ENCODE measurements around the gene ZBP1. TPM values are rescaled to one million over a fixed set of nuclear protein-coding genes. Genes with fewer than 3 reads are reported as not detected.
A peak's percentile ranks its signal among the peaks of the same experiment; 100 is the strongest.

ZBP1 gene
- polyA plus RNA-seq, 4 donors: 0.37 to 2.7 (median 1.6) TPM

GRCh38 chr20:57660181-57660921 is 40.1 kb upstream of the ZBP1 start:
- H3K36me3 ChIP-seq (ENCODE audit: control insufficient read depth in 3 of 3, insufficient read depth in 2 of 3, low read depth in 1 of 3, low read length in 3 of 3): peaks cover 0 to 33% (median 0%) of the 10 kb centered on the region in 3 donors
- FAIRE-seq (no peak), DNase-seq (no peak)
- no peaks in the 10 kb centered on the region for H3K4me1 ChIP-seq (ENCODE audit: control insufficient read depth in 3 of 3, insufficient read depth in 2 of 3, low read depth in 1 of 3, low read length in 2 of 3)
- no peaks in the 10 kb centered on the region for H3K27me3 ChIP-seq (ENCODE audit: control insufficient read depth in 3 of 3, insufficient read depth in 3 of 3, low read length in 3 of 3)
- H3K4me3 ChIP-seq (ENCODE audit: low read depth in 1 of 3, low read length in 3 of 3): no peak overlapping the region
- 90 to 95% (median 92%) methylated on average over 13 of the region's 13 CpGs for WGBS, 3 donors
- no peaks in the 10 kb centered on the region for H3K9me3 ChIP-seq (ENCODE audit: control insufficient read depth in 2 of 2, insufficient read depth in 1 of 2, low read depth in 1 of 2, low read length in 1 of 2)
- H3K27ac ChIP-seq (ENCODE audit: low read depth in 1 of 3, low read length in 2 of 3): no peak overlapping the region

GRCh38 chr20:57659517-57660180 is 39.4 kb upstream of the ZBP1 start:
- WGBS, 3 donors: 89 to 93% (median 89%) methylated on average over 24 of the region's 24 CpGs
- FAIRE-seq: no peak
- no peak for DNase-seq
- H3K4me1 ChIP-seq (ENCODE audit: control insufficient read depth in 3 of 3, insufficient read depth in 2 of 3, low read depth in 1 of 3, low read length in 2 of 3): no peaks in the 10 kb centered on the region
- no peak overlapping the region for H3K4me3 ChIP-seq (ENCODE audit: low read depth in 1 of 3, low read length in 3 of 3)
- H3K27ac ChIP-seq (ENCODE audit: low read depth in 1 of 3, low read length in 2 of 3): no peak overlapping the region
- no peaks in the 10 kb centered on the region for H3K27me3 ChIP-seq (ENCODE audit: control insufficient read depth in 3 of 3, insufficient read depth in 3 of 3, low read length in 3 of 3)
- H3K9me3 ChIP-seq (ENCODE audit: control insufficient read depth in 2 of 2, insufficient read depth in 1 of 2, low read depth in 1 of 2, low read length in 1 of 2): no peaks in the 10 kb centered on the region
- peaks cover 0 to 33% (median 0%) of the 10 kb centered on the region in 3 donors for H3K36me3 ChIP-seq (ENCODE audit: control insufficient read depth in 3 of 3, insufficient read depth in 2 of 3, low read depth in 1 of 3, low read length in 3 of 3)

GRCh38 chr20:57658833-57659516 is 38.7 kb upstream of the ZBP1 start:
- DNase-seq (no peak), FAIRE-seq (no peak)
- Histone ChIP-seq H3K27me3 (ENCODE audit: control insufficient read depth in 3 of 3, insufficient read depth in 3 of 3, low read length in 3 of 3) (no peaks in the 10 kb centered on the region), H3K9me3 (ENCODE audit: control insufficient read depth in 2 of 2, insufficient read depth in 1 of 2, low read depth in 1 of 2, low read length in 1 of 2) (no peaks in the 10 kb centered on the region), H3K4me3 (ENCODE audit: low read depth in 1 of 3, low read length in 3 of 3) (no peak overlapping the region), H3K36me3 (ENCODE audit: control insufficient read depth in 3 of 3, insufficient read depth in 2 of 3, low read depth in 1 of 3, low read length in 3 of 3) (peaks cover 0 to 31% (median 0%) of the 10 kb centered on the region in 3 donors), H3K27ac (ENCODE audit: low read depth in 1 of 3, low read length in 2 of 3) (no peak overlapping the region), H3K4me1 (ENCODE audit: control insufficient read depth in 3 of 3, insufficient read depth in 2 of 3, low read depth in 1 of 3, low read length in 2 of 3) (no peaks in the 10 kb centered on the region)
- WGBS, 3 donors: 83 to 91% (median 88%) methylated on average over 25 of the region's 25 CpGs

- Histone ChIP-seq H3K36me3 (ENCODE audit: control insufficient read depth in 3 of 3, insufficient read depth in 2 of 3, low read depth in 1 of 3, low read length in 3 of 3) (peaks cover 0 to 36% (median 0%) of the 10 kb centered on the region in 3 donors), H3K27ac (ENCODE audit: low read depth in 1 of 3, low read length in 2 of 3) (peak overlapping the region in 1 of 3 donors; percentile 35), H3K4me1 (ENCODE audit: control insufficient read depth in 3 of 3, insufficient read depth in 2 of 3, low read depth in 1 of 3, low read length in 2 of 3) (no peaks in the 10 kb centered on the region), H3K4me3 (ENCODE audit: low read depth in 1 of 3, low read length in 3 of 3) (no peak overlapping the region), H3K9me3 (ENCODE audit: control insufficient read depth in 2 of 2, insufficient read depth in 1 of 2, low read depth in 1 of 2, low read length in 1 of 2) (no peaks in the 10 kb centered on the region), H3K27me3 (ENCODE audit: control insufficient read depth in 3 of 3, insufficient read depth in 3 of 3, low read length in 3 of 3) (no peaks in the 10 kb centered on the region)
- FAIRE-seq (no peak), DNase-seq (no peak)
- WGBS, 3 donors: 77 to 84% (median 79%) methylated on average over 8 of the region's 8 CpGs
Measured at GRCh38 chr20:57658447-57658832, 38.2 kb upstream of the ZBP1 start.

- H3K27ac ChIP-seq (ENCODE audit: low read depth in 1 of 3, low read length in 2 of 3): peak overlapping the region in 1 of 3 donors; percentile 35
- H3K27me3 ChIP-seq (ENCODE audit: control insufficient read depth in 3 of 3, insufficient read depth in 3 of 3, low read length in 3 of 3): no peaks in the 10 kb centered on the region
- DNase-seq (peak; percentile 26 to 88), FAIRE-seq (no peak)
- H3K4me1 ChIP-seq (ENCODE audit: control insufficient read depth in 3 of 3, insufficient read depth in 2 of 3, low read depth in 1 of 3, low read length in 2 of 3): no peaks in the 10 kb centered on the region
- WGBS, 3 donors: 32 to 63% (median 40%) methylated on average over 35 to 36 of the region's 36 CpGs
- no peaks in the 10 kb centered on the region for H3K9me3 ChIP-seq (ENCODE audit: control insufficient read depth in 2 of 2, insufficient read depth in 1 of 2, low read depth in 1 of 2, low read length in 1 of 2)
- no peak overlapping the region for H3K4me3 ChIP-seq (ENCODE audit: low read depth in 1 of 3, low read length in 3 of 3)
- H3K36me3 ChIP-seq (ENCODE audit: control insufficient read depth in 3 of 3, insufficient read depth in 2 of 3, low read depth in 1 of 3, low read length in 3 of 3): peaks cover 0 to 39% (median 0%) of the 10 kb centered on the region in 3 donors
Measured at GRCh38 chr20:57657535-57658446, 37.6 kb upstream of the ZBP1 start.

GRCh38 chr20:57656821-57657534 is 36.8 kb upstream of the ZBP1 start:
- Histone ChIP-seq H3K4me1 (ENCODE audit: control insufficient read depth in 3 of 3, insufficient read depth in 2 of 3, low read depth in 1 of 3, low read length in 2 of 3) (no peaks in the 10 kb centered on the region), H3K4me3 (ENCODE audit: low read depth in 1 of 3, low read length in 3 of 3) (no peak overlapping the region), H3K27me3 (ENCODE audit: control insufficient read depth in 3 of 3, insufficient read depth in 3 of 3, low read length in 3 of 3) (no peaks in the 10 kb centered on the region), H3K27ac (ENCODE audit: low read depth in 1 of 3, low read length in 2 of 3) (peak overlapping the region in 1 of 3 donors; percentile 18), H3K9me3 (ENCODE audit: control insufficient read depth in 2 of 2, insufficient read depth in 1 of 2, low read depth in 1 of 2, low read length in 1 of 2) (no peaks in the 10 kb centered on the region), H3K36me3 (ENCODE audit: control insufficient read depth in 3 of 3, insufficient read depth in 2 of 3, low read depth in 1 of 3, low read length in 3 of 3) (peaks cover 0 to 48% (median 0%) of the 10 kb centered on the region in 3 donors)
- 92 to 94% (median 92%) methylated on average over 20 of the region's 20 CpGs for WGBS, 3 donors
- FAIRE-seq (no peak), DNase-seq (no peak)

- no peaks in the 10 kb centered on the region for H3K4me1 ChIP-seq (ENCODE audit: control insufficient read depth in 3 of 3, insufficient read depth in 2 of 3, low read depth in 1 of 3, low read length in 2 of 3)
- peaks cover 0 to 50% (median 0%) of the 10 kb centered on the region in 3 donors for H3K36me3 ChIP-seq (ENCODE audit: control insufficient read depth in 3 of 3, insufficient read depth in 2 of 3, low read depth in 1 of 3, low read length in 3 of 3)
- FAIRE-seq (no peak), DNase-seq (no peak)
- no peaks in the 10 kb centered on the region for H3K27me3 ChIP-seq (ENCODE audit: control insufficient read depth in 3 of 3, insufficient read depth in 3 of 3, low read length in 3 of 3)
- H3K27ac ChIP-seq (ENCODE audit: low read depth in 1 of 3, low read length in 2 of 3): no peak overlapping the region
- H3K9me3 ChIP-seq (ENCODE audit: control insufficient read depth in 2 of 2, insufficient read depth in 1 of 2, low read depth in 1 of 2, low read length in 1 of 2): no peaks in the 10 kb centered on the region
- WGBS, 3 donors: 88 to 90% (median 89%) methylated on average over 15 of the region's 15 CpGs
- H3K4me3 ChIP-seq (ENCODE audit: low read depth in 1 of 3, low read length in 3 of 3): no peak overlapping the region
Measured at GRCh38 chr20:57656252-57656820, 36.1 kb upstream of the ZBP1 start.
